Heart left ventricle (tissue), 16 donors: ENCODE results near the gene HGFAC. TPM values are rescaled to one million over a fixed set of nuclear protein-coding genes. Genes with fewer than 3 reads are reported as not detected.

ENCODE experiments used
- ATAC-seq, 4 donors: fragments of 200-7000 bp; cut with Tn5 transposase; one replicate each; pipeline ENCODE4 v1.9.1; 2020 to 2022; ENCODE audit warnings: moderate library complexity in 4 of 4, mild to moderate bottlenecking in 3 of 4, moderate number of reproducible peaks in 1 of 4
- DNase-seq, 5 donors: peaks; one replicate each; pipeline ENCODE4 v3.0.0-alpha.2; 2020
- H3K27ac ChIP-seq, 12 donors: fragments of 200-600 bp; sonication (generic) in 4 of 12; one replicate each; pipeline versions ENCODE4 v1.5.0 to v1.8.0; 2016 to 2022; ENCODE audit warnings: mild to moderate bottlenecking in 2 of 12
- H3K27me3 ChIP-seq, 9 donors: fragments of 200-600 bp; sonication (generic) in 2 of 9; one replicate each; pipeline versions ENCODE4 v1.5.1 to v1.8.0; 2016 to 2022; ENCODE audit warnings: mild to moderate bottlenecking in 3 of 9
- H3K36me3 ChIP-seq, 9 donors: fragments of 200-600 bp; sonication (generic) in 2 of 9; one replicate each; pipeline versions ENCODE4 v1.5.0 to v1.8.0; 2018 to 2022; ENCODE audit warnings: mild to moderate bottlenecking in 2 of 9
- H3K4me1 ChIP-seq, 12 donors: fragments of 200-600 bp; sonication (generic) in 4 of 12; one replicate each; pipeline versions ENCODE4 v1.5.0 to v1.8.0; 2016 to 2022; ENCODE audit warnings: mild to moderate bottlenecking in 3 of 12
- H3K4me3 ChIP-seq, 12 donors: fragments of 200-600 bp; sonication (generic) in 4 of 12; one replicate each; pipeline versions ENCODE4 v1.5.0 to v1.8.0; 2017 to 2022; ENCODE audit warnings: mild to moderate bottlenecking in 9 of 12, moderate library complexity in 4 of 12
- H3K9me3 ChIP-seq, 12 donors: fragments of 200-600 bp; sonication (generic) in 4 of 12; one replicate each; pipeline versions ENCODE4 v1.5.0 to v1.8.0; 2016 to 2022; ENCODE audit warnings: mild to moderate bottlenecking in 1 of 12
- POLR2A ChIP-seq, 2 donors: fragments of 450-650 bp; IDR thresholded peaks; one replicate each; pipeline ENCODE4 v1.6.1; 2017; ENCODE audit warnings: antibody characterized with exemption in 2 of 2, mild to moderate bottlenecking in 2 of 2, moderate library complexity in 2 of 2
- WGBS, 4 donors: extraction: QIAGEN DNeasy Blood & Tissue Kit in 2 of 4; methylation state at CpG; one replicate each; pipeline versions ENCODE4 v1.1.5 to v1.1.7; 2013 to 2018; 5-methylcytosine and 5-hydroxymethylcytosine counted together
- intact Hi-C, 10 donors: fragments of 100-400 bp; cut with DNase I; formaldehyde crosslinking; loops; one replicate each; pipeline versions ENCODE4 v1.11.1 to v1.14.2; 2022
- polyA plus RNA-seq, 2 donors: library from polyadenylated mRNA; stranded (reverse); fragments of 200-250 nt; gene quantifications; one replicate each; pipeline ENCODE4 v1.2.3, GENCODE V29; 2013
- total RNA-seq, 9 donors: library from RNA; depleted of rRNA in 2 of 9; stranded (reverse); fragments of >200 nt in 2 of 9; fragmentation: NEBNext Ultra II Directional in 3 of 9; extraction: Animal tissue kit (Norgen Biotek cat#: 25700) in 3 of 9; gene quantifications; one replicate each; pipeline versions ENCODE4 v1.1.0 to v1.2.4, GENCODE V29; 2016 to 2023
- TF ChIP-seq, protein P1 (sequence below), 12 donors: fragments of 200-600 bp; sonication (generic) in 4 of 12; IDR thresholded peaks; one replicate each; pipeline versions ENCODE4 v1.5.0 to v1.8.0; 2018 to 2022; ENCODE audit warnings: antibody characterized with exemption in 12 of 12, mild to moderate bottlenecking in 5 of 12
- donor health status: ischemic (EF 13 %, LVEDD 7.1; RV severe dilation, severe dysfunction).
- donor health status: healthy with polysubstance abuse.
- donor health status: DM: no; HTN: yes; CAD: no.
- donor health status: DM: no; HTN: no; CAD: no.
- donor health status: ischemic (EF 25% LVEDD 6.9; RV normal size, moderate dysfunction).
- donor health status: ischemic (EF 25% LVEDD 5.7; RV mildly dilated, moderate dysfunction).
- donor health status: healthy.
- donor health status: DM: yes; HTN: yes; CAD: no.
- donor health status: ischemic (EF 35%, LVEDD 5.7; RV mildly dilated, moderate dysfunction).
- donor health status: nonischemic (EF 11% LVEDD 7.7; RV severe dilation, severe dysfunction).
- donor health status: DM: yes; HTN: yes; CAD: no.
- donor health status: PGD.
- donor health status: ischemic (EF 29% LVEDD 5.4; RV normal size, mild dysfunction).
- donor health status: nonischemic (EF 23%, LVEDD 6.1; RV moderate dilation, normal function).

The HGFAC gene
- total and polyA plus RNA-seq, 11 donors, result 0.11 to 0.73 (median 0.47) TPM; not detected in 4

DNA sequence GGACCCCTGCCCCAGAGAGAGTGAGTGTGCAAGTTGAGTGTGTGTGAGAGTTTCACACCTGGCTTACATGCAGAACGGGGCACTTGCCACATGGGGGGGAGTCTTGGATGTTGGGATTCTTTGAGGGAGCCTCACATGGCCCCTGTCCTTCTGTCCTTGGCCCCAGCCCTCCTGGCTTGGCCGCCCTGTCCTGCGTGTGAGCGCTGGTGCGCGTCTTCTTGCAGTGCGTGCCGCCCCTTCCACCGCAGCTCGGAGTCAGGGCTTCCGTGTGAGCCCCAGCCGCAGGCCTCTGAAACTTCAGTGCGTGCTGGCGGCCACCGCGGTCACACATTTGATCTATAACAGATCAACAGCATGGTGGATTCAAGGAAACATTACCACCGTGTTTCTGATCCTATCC is 30.1 kb upstream of the HGFAC start:
- Histone ChIP-seq H3K9me3 (no peaks in the 10 kb centered on the region), H3K4me3 (no peak overlapping the region), H3K36me3 (peaks cover 0 to 14% (median 10%) of the 10 kb centered on the region in 9 donors), H3K27ac (no peak overlapping the region), H3K27me3 (no peaks in the 10 kb centered on the region), H3K4me1 (peaks cover 0 to 5% (median 0%) of the 10 kb centered on the region in 12 donors)
- TF ChIP-seq, protein P1, sequence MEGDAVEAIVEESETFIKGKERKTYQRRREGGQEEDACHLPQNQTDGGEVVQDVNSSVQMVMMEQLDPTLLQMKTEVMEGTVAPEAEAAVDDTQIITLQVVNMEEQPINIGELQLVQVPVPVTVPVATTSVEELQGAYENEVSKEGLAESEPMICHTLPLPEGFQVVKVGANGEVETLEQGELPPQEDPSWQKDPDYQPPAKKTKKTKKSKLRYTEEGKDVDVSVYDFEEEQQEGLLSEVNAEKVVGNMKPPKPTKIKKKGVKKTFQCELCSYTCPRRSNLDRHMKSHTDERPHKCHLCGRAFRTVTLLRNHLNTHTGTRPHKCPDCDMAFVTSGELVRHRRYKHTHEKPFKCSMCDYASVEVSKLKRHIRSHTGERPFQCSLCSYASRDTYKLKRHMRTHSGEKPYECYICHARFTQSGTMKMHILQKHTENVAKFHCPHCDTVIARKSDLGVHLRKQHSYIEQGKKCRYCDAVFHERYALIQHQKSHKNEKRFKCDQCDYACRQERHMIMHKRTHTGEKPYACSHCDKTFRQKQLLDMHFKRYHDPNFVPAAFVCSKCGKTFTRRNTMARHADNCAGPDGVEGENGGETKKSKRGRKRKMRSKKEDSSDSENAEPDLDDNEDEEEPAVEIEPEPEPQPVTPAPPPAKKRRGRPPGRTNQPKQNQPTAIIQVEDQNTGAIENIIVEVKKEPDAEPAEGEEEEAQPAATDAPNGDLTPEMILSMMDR (IDR thresholded peaks at IDR 0.05), result no peak
- TF ChIP-seq POLR2A (IDR thresholded peaks at IDR 0.05), result no peak
- 90 to 95% (median 92%) methylated on average over 17 of the region's 17 CpGs for WGBS, 4 donors
- intact Hi-C loops, result no loop called here
- ATAC-seq, result no peak
- peak in 2 of 5 donors; percentile 9 to 26 for DNase-seq

GRCh38 chr4:3412257-3413020 is 29.3 kb upstream of the HGFAC start:
- no peaks in the 10 kb centered on the region for H3K9me3 ChIP-seq
- no peak overlapping the region for H3K4me3 ChIP-seq
- no peaks in the 10 kb centered on the region for H3K27me3 ChIP-seq
- ATAC-seq, result no peak
- DNase-seq, result peak in 2 of 5 donors; percentile 19 to 47
- 90 to 96% (median 91%) methylated on average over 16 to 24 of the region's 24 CpGs for WGBS, 4 donors
- no peak overlapping the region for H3K27ac ChIP-seq
- TF ChIP-seq, protein P1 (IDR thresholded peaks at IDR 0.05), result no peak
- TF ChIP-seq POLR2A (IDR thresholded peaks at IDR 0.05), result no peak
- H3K4me1 ChIP-seq, result peaks cover 0 to 5% (median 0%) of the 10 kb centered on the region in 12 donors
- peaks cover 0 to 22% (median 18%) of the 10 kb centered on the region in 9 donors for H3K36me3 ChIP-seq
- intact Hi-C loops, result no loop called here

DNA sequence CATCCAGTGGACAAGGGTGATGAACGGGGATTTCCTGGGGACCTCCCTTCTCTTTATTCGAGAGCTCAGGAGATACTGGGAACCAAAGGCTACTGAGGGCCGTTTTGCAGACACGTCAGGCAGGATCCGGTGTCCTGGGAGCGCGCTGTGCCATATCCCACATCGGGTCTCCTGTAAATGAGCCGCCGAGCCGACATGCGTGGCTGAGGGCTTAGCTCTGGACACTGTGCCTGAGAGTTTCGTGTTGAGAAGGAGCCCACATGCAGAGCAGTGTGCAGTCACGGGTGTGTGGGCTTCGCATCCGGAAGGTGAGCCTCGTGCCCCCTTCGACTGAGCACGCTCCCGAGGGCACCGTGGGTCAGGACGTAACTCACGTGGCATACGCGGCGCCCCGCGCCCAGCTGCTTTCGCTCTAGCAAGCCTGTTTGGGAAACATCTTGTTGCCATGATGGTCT is 28.5 kb upstream of the HGFAC start:
- Histone ChIP-seq H3K9me3 (no peaks in the 10 kb centered on the region), H3K4me1 (peaks cover 0 to 5% (median 0%) of the 10 kb centered on the region in 12 donors), H3K27ac (no peak overlapping the region), H3K36me3 (peaks cover 0 to 30% (median 23%) of the 10 kb centered on the region in 9 donors), H3K4me3 (no peak overlapping the region), H3K27me3 (no peaks in the 10 kb centered on the region)
- no peak for ATAC-seq
- intact Hi-C loops, result no loop called here
- DNase-seq, result peak in 2 of 5 donors; percentile 24 to 42
- 93 to 95% (median 93%) methylated on average over 21 to 29 of the region's 29 CpGs for WGBS, 4 donors
- no peak for TF ChIP-seq POLR2A (IDR thresholded peaks at IDR 0.05)
- TF ChIP-seq, protein P1 (IDR thresholded peaks at IDR 0.05), result no peak

GRCh38 chr4:3413675-3414420 is 27.9 kb upstream of the HGFAC start:
- H3K9me3 ChIP-seq, result no peaks in the 10 kb centered on the region
- peak in 1 of 4 donors; percentile 21 for ATAC-seq
- H3K27me3 ChIP-seq, result no peaks in the 10 kb centered on the region
- H3K4me1 ChIP-seq, result peaks cover 0 to 5% (median 0%) of the 10 kb centered on the region in 12 donors
- peaks cover 0 to 35% (median 24%) of the 10 kb centered on the region in 9 donors for H3K36me3 ChIP-seq
- 89 to 97% (median 93%) methylated on average over 16 to 32 of the region's 32 CpGs for WGBS, 4 donors
- H3K27ac ChIP-seq, result no peak overlapping the region
- no peak overlapping the region for H3K4me3 ChIP-seq
- intact Hi-C loops, result no loop called here
- no peak for TF ChIP-seq POLR2A (IDR thresholded peaks at IDR 0.05)
- TF ChIP-seq, protein P1 (IDR thresholded peaks at IDR 0.05), result no peak
- peak in 2 of 5 donors; percentile 28 to 59 for DNase-seq
